Right lobe of liver (tissue), 6 donors: ENCODE measurements around the gene MID1. TPM values are rescaled to one million over a fixed set of nuclear protein-coding genes. Genes with fewer than 3 reads are reported as not detected.

Source experiments
- ATAC-seq, 4 donors: fragments of 200-7000 bp; cut with Tn5 transposase; one replicate each; pipeline ENCODE4 v1.9.1; 2020; ENCODE audit warnings: mild to moderate bottlenecking in 4 of 4, moderate library complexity in 4 of 4
- DNase-seq, 3 donors: peaks; one replicate each; pipeline ENCODE4 v3.0.0-alpha.2; 2020
- H3K27ac ChIP-seq, 3 donors: fragments of 200-600 bp; one replicate each; pipeline ENCODE4 v1.8.0; 2022
- H3K27me3 ChIP-seq, 2 donors: fragments of 200-600 bp; one replicate each; pipeline ENCODE4 v1.8.0; 2022
- H3K36me3 ChIP-seq, 4 donors: fragments of 200-600 bp; sonication (generic) in 1 of 4; one replicate each; pipeline versions ENCODE4 v1.5.1 to v1.8.0; 2017 to 2022; ENCODE audit warnings: control low read depth in 1 of 4
- H3K4me1 ChIP-seq, 4 donors: fragments of 200-600 bp; sonication (generic) in 1 of 4; one replicate each; pipeline versions ENCODE4 v1.5.1 to v1.8.0; 2017 to 2022; ENCODE audit warnings: control low read depth in 1 of 4
- H3K4me3 ChIP-seq, 3 donors: fragments of 200-600 bp; one replicate each; pipeline ENCODE4 v1.8.0; 2022
- H3K9me3 ChIP-seq, 4 donors: fragments of 200-600 bp; sonication (generic) in 1 of 4; one replicate each; pipeline versions ENCODE4 v1.5.1 to v1.8.0; 2017 to 2022; ENCODE audit warnings: control low read depth in 1 of 4
- POLR2A ChIP-seq: fragments of 450-650 bp; IDR thresholded peaks from one replicate; pipeline ENCODE4 v1.6.1; 2017; ENCODE audit warnings: antibody characterized with exemption, mild to moderate bottlenecking
- WGBS: methylation state at CpG from one replicate; pipeline ENCODE4 v1.1.6; 2018; ENCODE audit warnings: low coverage, low lambda C conversion rate; ENCODE audit not compliant: insufficient coverage; ENCODE audit errors: missing lambda C conversion rate; 5-methylcytosine and 5-hydroxymethylcytosine counted together
- intact Hi-C, 2 donors: fragments of 100-400 bp; cut with DNase I; formaldehyde crosslinking; loops; one replicate each; pipeline versions ENCODE4 v1.11.2 to v1.14.1; 2022
- total RNA-seq, 6 experiments: library from RNA; depleted of rRNA in 2 of 6; stranded (reverse); fragments of >200 nt in 2 of 6; fragmentation: NEBNext Ultra II Directional in 3 of 6; extraction: Animal tissue kit (Norgen Biotek cat#: 25700) in 3 of 6; gene quantifications; one replicate each; pipeline versions ENCODE4 v1.1.0 to v1.2.4, GENCODE V29; 2016 to 2023
- TF ChIP-seq, protein P1 (sequence below), 4 donors: fragments of 200-600 bp in 3 of 4; fragments of 450-650 bp in 1 of 4; IDR thresholded peaks; one replicate each; pipeline versions ENCODE4 v1.5.1 to v1.8.0; 2016 to 2022; ENCODE audit warnings: antibody characterized with exemption in 4 of 4, mild to moderate bottlenecking in 2 of 4
- donor health status: DM: no; HTN: yes; CAD: no.
- donor health status: DM: no; HTN: no; CAD: no.
- donor health status: DM: no; HTN: no; CAD: no.
- donor health status: DM: no; HTN: yes; CAD: no.
- donor health status: DM: no; HTN: yes; CAD: no.

MID1 gene
- total RNA-seq, 6 experiments from 2014 or later = 2.2 to 10.0 (median 4.6) TPM

DNA sequence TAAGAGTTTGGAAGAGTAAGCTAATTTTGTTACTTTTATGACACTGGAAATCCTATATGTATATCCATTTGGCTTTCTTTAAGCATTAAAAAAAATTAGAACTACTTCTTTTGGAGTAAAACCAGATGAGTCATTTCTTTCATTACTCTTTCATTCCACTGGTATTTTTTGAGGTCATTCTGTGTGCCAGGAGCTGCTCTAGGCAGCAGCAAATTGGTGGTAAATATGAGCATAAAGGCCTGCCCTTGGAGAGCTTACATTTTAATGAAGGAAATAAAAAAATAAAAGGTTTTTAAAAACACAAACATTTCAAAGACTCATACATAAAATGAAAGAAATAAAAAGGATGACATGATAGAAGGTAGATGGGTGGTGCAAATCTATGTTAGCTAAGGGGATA, 37.4 kb downstream of the MID1 start:
- Histone ChIP-seq H3K4me1 (peaks cover 0 to 7% (median 0%) of the 10 kb centered on the region in 4 donors), H3K27ac (peak overlapping the region in 1 of 3 donors; percentile 20), H3K36me3 (no peaks in the 10 kb centered on the region), H3K27me3 (no peaks in the 10 kb centered on the region), H3K4me3 (no peak overlapping the region), H3K9me3 (no peaks in the 10 kb centered on the region)
- intact Hi-C loops = no loop called here
- DNase-seq = no peak
- TF ChIP-seq, protein P1, sequence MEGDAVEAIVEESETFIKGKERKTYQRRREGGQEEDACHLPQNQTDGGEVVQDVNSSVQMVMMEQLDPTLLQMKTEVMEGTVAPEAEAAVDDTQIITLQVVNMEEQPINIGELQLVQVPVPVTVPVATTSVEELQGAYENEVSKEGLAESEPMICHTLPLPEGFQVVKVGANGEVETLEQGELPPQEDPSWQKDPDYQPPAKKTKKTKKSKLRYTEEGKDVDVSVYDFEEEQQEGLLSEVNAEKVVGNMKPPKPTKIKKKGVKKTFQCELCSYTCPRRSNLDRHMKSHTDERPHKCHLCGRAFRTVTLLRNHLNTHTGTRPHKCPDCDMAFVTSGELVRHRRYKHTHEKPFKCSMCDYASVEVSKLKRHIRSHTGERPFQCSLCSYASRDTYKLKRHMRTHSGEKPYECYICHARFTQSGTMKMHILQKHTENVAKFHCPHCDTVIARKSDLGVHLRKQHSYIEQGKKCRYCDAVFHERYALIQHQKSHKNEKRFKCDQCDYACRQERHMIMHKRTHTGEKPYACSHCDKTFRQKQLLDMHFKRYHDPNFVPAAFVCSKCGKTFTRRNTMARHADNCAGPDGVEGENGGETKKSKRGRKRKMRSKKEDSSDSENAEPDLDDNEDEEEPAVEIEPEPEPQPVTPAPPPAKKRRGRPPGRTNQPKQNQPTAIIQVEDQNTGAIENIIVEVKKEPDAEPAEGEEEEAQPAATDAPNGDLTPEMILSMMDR (IDR thresholded peaks at IDR 0.05) = no peak
- no peak for TF ChIP-seq POLR2A
- ATAC-seq = no peak

DNA sequence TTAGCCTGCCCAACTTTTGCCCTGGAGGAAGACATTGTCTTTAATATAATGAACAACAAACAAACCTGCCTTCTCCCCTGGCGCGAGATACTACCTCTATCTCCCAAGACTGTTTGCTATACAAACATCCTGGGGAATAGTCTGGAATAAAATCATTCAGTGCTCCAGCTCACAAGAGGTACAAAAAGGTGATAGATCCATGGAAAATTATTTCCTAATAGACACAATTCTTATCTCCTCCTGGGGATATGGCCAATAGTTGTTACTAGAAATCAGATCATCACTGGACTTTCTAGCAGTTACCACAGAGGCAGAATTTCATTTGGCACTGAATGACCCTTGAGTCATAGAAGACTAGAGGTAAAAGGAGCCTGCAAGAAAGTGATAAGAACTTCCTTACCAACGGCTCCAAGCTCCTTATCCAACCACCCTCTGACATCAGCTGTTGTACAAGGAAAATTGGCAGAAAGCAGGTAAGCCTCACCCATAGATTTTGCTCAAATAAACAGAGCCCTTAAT, 38.1 kb downstream of the MID1 start:
- Histone ChIP-seq H3K9me3 (no peaks in the 10 kb centered on the region), H3K4me3 (no peak overlapping the region), H3K27me3 (no peaks in the 10 kb centered on the region), H3K27ac (peak overlapping the region in 1 of 3 donors; percentile 20), H3K36me3 (no peaks in the 10 kb centered on the region), H3K4me1 (peaks cover 0 to 7% (median 0%) of the 10 kb centered on the region in 4 donors)
- 56% methylated on average over 3 of the region's 3 CpGs for WGBS
- intact Hi-C loops = no loop called here
- DNase-seq (no peak), ATAC-seq (peak; percentile 43 to 72 (median 54))
- TF ChIP-seq, protein P1 (IDR thresholded peaks at IDR 0.05) = no peak
- no peak for TF ChIP-seq POLR2A

DNA sequence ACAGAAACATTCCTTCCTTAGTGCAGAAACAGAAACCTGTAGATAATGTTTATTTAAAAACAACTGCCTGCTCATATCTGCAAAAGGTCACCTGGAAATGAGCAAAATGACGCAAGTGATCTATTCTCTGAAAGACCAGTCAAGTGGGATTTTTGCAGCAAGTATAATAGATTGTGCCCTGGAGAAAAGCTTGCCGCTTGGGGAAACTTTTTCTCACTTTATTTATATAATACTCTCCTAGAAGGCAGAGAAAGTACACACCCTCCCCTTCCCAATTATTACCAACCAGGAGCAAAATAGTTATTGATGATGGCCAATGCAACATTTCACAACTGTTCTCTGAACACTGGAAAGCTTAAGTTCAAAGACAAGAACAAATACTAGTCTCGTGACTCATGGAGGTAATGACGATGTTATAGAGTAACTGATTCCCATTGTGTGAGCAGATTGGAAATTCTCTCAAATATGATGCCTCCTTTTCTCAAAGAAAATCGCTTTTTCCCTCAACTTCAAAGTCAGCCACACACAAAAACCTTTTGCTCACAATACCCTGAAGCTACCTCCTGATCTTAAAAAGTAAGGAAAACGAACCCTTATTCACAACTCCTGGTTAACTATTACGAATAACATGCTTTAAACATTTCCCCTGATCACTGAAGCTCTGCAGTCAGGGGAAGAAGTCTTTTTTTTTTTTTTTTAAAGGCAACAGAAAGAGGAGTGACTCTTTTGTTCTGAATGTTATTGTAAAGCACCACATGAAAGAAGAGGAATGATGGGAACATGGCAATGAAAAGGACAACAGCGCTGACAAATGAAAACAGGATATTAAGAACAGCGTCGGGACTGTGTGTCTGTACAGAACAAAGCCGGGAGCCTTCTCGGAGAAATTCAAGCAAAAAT, 41.0 kb downstream of the MID1 start:
- Histone ChIP-seq H3K27me3 (no peaks in the 10 kb centered on the region), H3K36me3 (no peaks in the 10 kb centered on the region), H3K4me3 (no peak overlapping the region), H3K9me3 (no peaks in the 10 kb centered on the region), H3K4me1 (peaks cover 0 to 7% (median 0%) of the 10 kb centered on the region in 4 donors), H3K27ac (peak overlapping the region; percentile 19 to 59 (median 41))
- DNase-seq = no peak
- no peak for TF ChIP-seq POLR2A
- TF ChIP-seq, protein P1 (IDR thresholded peaks at IDR 0.05) = no peak
- intact Hi-C loops = no loop called here
- peak; percentile 49 to 71 (median 57) for ATAC-seq
- WGBS = 32% methylated on average over 12 of the region's 12 CpGs

DNA sequence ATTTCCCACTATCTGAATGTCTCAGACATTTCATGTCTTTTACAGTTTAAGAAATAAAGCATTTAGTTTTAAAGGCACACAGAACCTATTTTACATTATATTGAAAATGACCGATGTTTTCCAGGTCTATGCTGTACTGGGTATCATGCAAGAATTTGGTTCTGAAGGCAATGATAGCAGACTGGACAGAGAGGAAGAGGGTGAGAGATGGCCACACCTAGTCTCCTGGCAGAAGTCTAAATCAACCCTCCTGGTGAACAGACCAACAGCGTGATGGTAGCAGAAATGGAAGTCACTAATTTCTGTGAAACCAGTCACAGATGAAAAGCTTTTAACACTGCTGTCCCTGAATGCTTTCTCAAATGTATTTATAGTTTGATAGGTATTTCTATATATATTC, 41.9 kb downstream of the MID1 start:
- TF ChIP-seq POLR2A = no peak
- TF ChIP-seq, protein P1 (IDR thresholded peaks at IDR 0.05) = no peak
- H3K9me3 ChIP-seq = no peaks in the 10 kb centered on the region
- ATAC-seq (no peak), DNase-seq (no peak)
- no peak overlapping the region for H3K4me3 ChIP-seq
- H3K4me1 ChIP-seq = peaks cover 0 to 7% (median 0%) of the 10 kb centered on the region in 4 donors
- 71% methylated on average over 2 of the region's 2 CpGs for WGBS
- H3K36me3 ChIP-seq = no peaks in the 10 kb centered on the region
- intact Hi-C loops = no loop called here
- peak overlapping the region in 2 of 3 donors; percentile 41 to 59 for H3K27ac ChIP-seq
- no peaks in the 10 kb centered on the region for H3K27me3 ChIP-seq
